ENCODE measurements around the gene FHOD3.
"Not testable (repeated sequence)": the region's sequence is repeated elsewhere in the genome, so short reads cannot be mapped to it uniquely, and the experiment has no call there.

FHOD3 gene

DNA sequence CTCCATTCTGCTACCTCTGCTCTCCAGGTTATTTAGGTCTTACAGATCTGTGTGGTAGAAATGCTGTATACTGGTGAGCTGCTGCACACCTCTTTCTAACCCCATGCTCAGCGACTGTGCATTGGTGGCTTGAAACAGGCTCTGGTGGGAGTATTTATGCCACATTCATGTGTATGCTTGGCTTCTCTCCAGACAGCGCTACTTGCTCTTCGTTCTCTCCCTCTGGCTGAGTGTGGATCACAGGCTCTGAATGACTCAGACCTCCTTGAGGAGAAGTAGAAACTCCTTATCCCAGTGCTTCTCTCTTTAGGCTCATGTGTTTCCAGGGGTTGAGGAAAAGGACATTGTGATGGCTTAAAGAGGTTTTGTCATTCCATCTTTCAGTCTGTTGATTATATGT is 54.9 kb downstream of the FHOD3 start:
- DNase-seq: no peak

DNA sequence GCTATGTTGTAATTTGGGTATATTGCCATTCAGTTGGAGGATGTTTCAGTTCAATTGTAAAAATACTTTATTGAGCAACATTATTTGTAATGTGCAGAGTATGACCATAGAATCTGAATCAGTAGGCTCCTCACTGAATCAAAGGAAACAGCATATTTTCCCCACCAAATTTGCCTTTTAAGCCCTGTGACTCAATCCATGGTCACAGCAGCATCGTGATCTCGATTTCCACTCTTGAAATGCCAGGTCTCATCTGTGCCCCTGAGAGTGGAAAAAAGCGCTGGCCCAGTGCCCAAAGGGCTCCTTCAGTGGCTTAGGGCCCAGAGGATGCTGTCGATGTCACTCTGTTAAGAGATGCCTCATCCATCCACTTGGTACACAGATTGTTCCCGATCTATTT is 57.5 kb downstream of the FHOD3 start:
- DNase-seq: no peak

DNA sequence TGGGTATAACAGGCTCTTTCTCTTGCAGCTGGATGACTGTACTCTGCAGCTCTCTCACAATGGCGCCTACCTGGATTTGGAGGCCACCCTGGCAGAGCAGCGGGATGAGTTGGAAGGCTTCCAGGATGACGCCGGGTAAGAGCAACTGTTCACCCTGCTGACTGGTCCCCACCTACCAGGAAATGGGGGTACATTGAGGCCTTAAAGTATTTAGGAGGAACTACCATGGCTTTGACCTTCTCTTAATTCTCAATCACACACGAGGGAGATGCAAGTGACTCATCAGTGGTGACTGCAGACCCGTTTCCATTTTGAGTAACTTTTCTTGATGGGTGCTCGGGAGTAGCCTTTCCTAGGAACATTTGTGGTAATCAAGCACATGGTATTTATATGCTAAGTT is 58.0 kb downstream of the FHOD3 start:
- no peak for DNase-seq

GRCh38 chr18:36356741-36357140 is 59.2 kb downstream of the FHOD3 start:
- DNase-seq: not testable (repeated sequence)

GRCh38 chr18:36358141-36358540 is 60.6 kb downstream of the FHOD3 start:
- DNase-seq: no peak

GRCh38 chr18:36360256-36360909 is 62.9 kb downstream of the FHOD3 start:
- no peak for DNase-seq

DNA sequence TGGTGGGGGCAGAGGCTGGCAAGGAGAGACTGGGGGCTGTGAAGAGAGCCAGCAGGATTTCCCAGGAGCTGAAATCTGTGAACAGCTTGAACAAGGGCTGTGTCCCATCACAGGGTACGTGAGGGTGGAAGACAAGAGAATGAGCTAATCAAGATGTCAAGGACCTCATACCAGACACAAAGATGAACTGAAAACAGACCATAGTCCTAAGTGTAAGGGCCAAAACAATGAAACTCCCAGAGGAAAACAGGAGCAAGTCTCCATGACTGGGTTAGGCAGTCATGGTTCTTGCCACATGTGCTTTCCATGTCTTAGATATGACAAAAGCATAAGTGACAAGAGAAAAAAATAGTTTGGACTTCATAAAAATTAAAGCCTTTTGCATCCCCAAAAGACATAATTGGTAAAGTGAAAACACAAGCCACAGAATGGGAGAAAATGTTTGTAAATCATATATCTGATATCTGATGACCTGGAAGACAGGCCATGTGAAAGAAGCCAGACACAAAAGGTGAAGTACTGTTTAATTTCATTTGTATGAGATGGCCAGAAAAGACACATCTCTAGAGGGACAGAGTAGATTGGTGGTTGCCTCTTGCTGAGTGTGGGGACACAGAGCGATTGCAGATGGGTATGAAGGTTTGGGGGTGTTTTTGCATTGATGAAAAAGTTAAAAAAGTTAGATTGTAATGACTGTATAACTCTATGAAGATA is 67.6 kb downstream of the FHOD3 start:
- DNase-seq: no peak

- DNase-seq: no peak
Measured at GRCh38 chr18:36365836-36366775, 68.6 kb downstream of the FHOD3 start.

DNA sequence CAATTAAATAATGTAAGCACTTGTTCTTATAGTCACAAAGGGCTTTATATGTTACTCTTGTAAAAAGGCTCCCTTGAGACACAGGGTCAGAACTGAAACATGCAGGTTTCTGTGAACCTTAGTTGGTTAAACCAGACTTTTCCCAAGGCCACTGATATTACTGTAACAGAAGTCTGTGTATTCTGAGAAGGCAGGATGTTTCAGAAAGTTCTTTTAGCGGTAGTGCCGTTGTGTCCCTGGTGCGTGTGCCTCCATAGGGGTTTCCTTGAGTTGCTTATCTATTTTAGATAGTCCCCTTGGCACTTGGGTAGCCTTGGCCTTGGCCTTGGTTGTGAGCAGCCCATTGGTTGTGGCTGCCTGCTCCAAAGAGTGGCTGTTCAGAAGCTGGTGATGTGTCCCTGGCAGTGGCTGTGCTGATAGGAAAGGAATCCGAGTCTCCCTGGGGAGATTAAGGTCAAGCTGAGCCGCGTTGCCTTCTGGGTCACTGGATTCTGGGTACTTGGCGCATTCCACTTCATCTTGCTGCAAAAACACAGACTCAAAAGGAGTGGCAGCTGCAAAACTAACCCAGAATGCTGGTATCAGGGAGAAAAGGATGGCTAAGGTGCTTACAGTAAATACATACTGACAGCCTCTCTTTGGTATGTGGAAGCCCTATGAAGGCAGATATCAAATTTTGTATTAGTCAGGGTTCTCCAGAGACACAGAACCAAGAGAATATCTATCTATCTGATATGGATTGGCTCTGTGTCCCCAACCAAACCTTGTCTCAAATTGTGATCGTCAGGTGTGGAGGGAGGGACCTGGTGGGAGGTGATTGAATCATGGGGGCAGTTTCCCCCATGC is 69.7 kb downstream of the FHOD3 start:
- DNase-seq: no peak

GRCh38 chr18:36368889-36369288 is 71.4 kb downstream of the FHOD3 start:
- no peak for DNase-seq

- no peak for DNase-seq
Measured at GRCh38 chr18:36372903-36373311, 75.4 kb downstream of the FHOD3 start.

- DNase-seq: no peak
Measured at GRCh38 chr18:36374262-36374661, 76.7 kb downstream of the FHOD3 start.

DNA sequence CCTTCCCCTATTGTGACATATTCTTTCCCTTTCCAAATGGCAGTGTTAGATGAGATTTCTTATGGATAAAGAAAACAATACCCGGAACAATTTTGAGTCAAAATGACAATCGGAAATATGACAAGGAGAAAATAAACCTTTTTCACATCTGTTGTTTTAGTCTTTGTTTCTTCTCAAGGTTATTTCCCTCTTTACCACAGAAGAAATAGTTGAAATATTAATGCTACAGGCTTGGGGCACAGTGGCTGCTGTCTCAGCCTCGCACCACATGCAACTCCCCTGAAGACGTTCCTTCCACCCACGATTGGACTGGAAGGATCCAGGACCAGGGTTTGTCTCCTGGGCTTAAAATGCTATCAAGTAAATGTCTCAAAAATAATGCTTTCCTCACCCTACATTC is 77.6 kb downstream of the FHOD3 start:
- no peak for DNase-seq

GRCh38 chr18:36376361-36376760 is 78.8 kb downstream of the FHOD3 start:
- no peak for DNase-seq

- no peak for DNase-seq
Measured at GRCh38 chr18:36377626-36378025, 80.1 kb downstream of the FHOD3 start.

DNA sequence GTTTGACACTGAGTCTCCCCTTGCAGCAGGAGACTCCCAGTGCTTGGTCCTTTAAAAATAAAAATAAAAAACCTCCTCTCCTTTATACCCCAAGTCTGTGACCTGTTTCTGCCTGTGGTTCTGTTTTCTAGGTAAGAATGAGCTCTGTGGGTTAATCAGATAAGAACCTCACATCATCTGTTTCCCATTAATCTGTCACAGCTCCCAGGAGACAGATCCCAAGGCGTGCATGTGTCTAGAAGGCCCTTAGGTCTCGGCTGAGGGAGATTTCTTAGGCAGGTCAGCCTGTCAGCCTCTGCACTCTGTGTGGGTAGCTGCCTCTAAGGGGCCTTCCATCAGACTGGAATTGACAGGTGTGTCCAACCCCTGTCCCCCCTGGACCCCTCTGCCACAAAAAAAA is 80.7 kb downstream of the FHOD3 start:
- no peak for DNase-seq

DNA sequence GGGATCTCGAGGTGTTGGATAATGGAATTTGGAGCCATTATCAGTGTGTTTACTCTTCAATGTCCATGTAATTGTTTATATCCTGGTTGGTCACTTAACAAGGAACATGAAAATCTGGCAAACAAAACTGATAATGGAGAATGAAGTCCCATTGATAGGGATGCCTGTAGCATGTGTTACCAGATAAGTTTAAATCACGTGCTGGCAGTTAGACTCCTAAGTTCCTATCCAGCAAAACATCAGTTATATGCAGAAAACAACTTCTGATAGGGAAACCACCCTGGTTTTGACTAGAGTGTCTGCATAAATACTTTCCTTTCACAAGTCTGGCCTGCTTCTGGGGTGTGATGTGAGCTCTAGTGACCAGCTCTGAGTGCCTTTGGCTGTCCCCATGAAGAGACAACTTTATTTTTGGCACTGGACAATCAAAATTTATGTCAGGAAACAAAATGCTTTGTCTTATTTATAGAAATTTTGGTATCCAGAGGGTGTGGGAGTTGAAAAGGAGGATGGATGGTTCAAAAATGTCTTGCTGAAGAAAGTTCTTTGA is 82.0 kb downstream of the FHOD3 start:
- DNase-seq: no peak

GRCh38 chr18:36380173-36380827 is 82.8 kb downstream of the FHOD3 start:
- no peak for DNase-seq

- DNase-seq: no peak
Measured at GRCh38 chr18:36381075-36381474, 83.6 kb downstream of the FHOD3 start.

- DNase-seq: no peak
Measured at GRCh38 chr18:36382854-36383253, 85.3 kb downstream of the FHOD3 start.

DNA sequence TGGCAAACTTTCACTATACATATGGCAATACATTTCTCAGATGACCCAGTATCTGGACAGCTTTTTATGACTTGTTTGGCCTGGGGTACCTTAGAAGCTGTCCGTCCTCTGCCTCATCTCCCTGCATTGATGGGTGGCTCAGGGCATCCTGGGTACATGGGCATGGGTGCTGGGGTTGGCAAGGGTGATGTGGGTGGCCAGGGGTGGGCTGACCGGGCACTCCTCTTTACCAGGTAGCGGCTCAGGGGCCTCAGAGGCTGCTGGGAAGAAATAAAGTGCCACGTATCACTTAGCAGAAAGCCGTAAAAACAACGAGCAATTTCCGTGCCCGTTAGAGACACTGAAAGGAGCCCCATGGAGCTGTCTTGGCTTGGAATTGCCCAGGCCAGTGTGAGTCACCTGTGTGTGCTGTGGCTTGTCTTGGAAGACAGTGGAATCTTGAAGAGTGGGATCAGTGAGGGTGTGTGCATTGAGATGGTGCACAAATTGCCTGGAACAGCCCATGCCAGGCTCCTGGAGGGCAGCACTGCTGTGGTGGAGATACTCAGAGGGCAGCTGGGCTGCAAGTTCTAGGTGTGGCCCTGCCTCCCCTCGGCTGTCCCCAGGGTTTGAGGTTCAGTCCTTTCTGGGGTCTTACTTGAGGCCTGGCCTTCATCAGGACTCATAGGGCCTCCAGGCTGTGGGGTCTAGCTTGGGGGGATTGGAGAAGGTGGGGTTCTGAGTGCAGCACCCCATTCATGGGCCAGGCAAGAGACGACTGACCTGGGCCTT is 88.8 kb downstream of the FHOD3 start:
- DNase-seq: no peak

Measured in effector CD4-positive, alpha-beta T cell (primary cell).